OCI-LY7 (cell line): ENCODE measurements around the gene NUP160. TPM values are rescaled to one million over a fixed set of nuclear protein-coding genes. Genes with fewer than 3 reads are reported as not detected.

Experiments
- BruUV-seq: library from RNA; stranded (reverse); fragments of 400-500 nt; replicated peaks from 2 replicates; lab custom pipeline; 2021; lab: Mats Ljungman, UMichigan
- CTCF ChIA-PET: fragments of 300-600 bp; sonication (Branson Sonifier 250); formaldehyde crosslinking; loops from one replicate; lab custom pipeline; 2022; ENCODE audit warnings: antibody characterized with exemption; ENCODE audit not compliant: unreplicated experiment; lab: Charles Lee
- POLR2A ChIA-PET: fragments of 300-600 bp; sonication (Branson Sonifier 250); formaldehyde crosslinking; loops from one replicate; lab custom pipeline; 2022; ENCODE audit warnings: antibody characterized with exemption; lab: Charles Lee
- DNase-seq: peaks from one replicate; pipeline ENCODE4 v3.0.0-alpha.2; 2015; ENCODE audit warnings: low spot score
- H2AFZ ChIP-seq: fragments of 200-600 bp; sonication (generic), shearing (Covaris generic); 2 replicates; pipeline ENCODE4 v1.6.1; 2014; ENCODE audit warnings: mild to moderate bottlenecking, antibody characterized with exemption, low read length, moderate library complexity
- H3K27ac ChIP-seq: fragments of 200-600 bp; sonication (generic); 2 replicates; pipeline ENCODE4 v1.5.1; 2014; ENCODE audit warnings: mixed run types, low read depth, mild to moderate bottlenecking, moderate library complexity, low read length, inconsistent platforms; ENCODE audit not compliant: poor library complexity, severe bottlenecking
- H3K36me3 ChIP-seq: fragments of 200-600 bp; sonication (generic); 2 replicates; pipeline ENCODE4 v1.6.1; 2014; ENCODE audit warnings: mild to moderate bottlenecking, antibody characterized with exemption, low read length, moderate library complexity, mixed read lengths; ENCODE audit not compliant: insufficient read depth
- H3K4me1 ChIP-seq: fragments of 200-600 bp; sonication (generic); 2 replicates; pipeline ENCODE4 v1.5.1; 2014; ENCODE audit warnings: mild to moderate bottlenecking, low read length; ENCODE audit not compliant: insufficient read depth, poor library complexity, severe bottlenecking
- H3K4me2 ChIP-seq: fragments of 200-600 bp; sonication (generic); 2 replicates; pipeline ENCODE4 v1.6.1; 2014; ENCODE audit warnings: mild to moderate bottlenecking, low read length
- H3K4me3 ChIP-seq: fragments of 200-600 bp; sonication (generic); 2 replicates; pipeline ENCODE4 v1.5.1; 2014; ENCODE audit warnings: mild to moderate bottlenecking, low read depth, low read length; ENCODE audit not compliant: poor library complexity, severe bottlenecking
- H3K79me2 ChIP-seq: fragments of 200-600 bp; sonication (generic); 2 replicates; pipeline ENCODE4 v1.6.1; 2016; ENCODE audit warnings: low read depth, mild to moderate bottlenecking, low read length, moderate library complexity, mixed read lengths; ENCODE audit not compliant: insufficient read depth
- H3K9me2 ChIP-seq: fragments of 200-600 bp; sonication (generic); 2 replicates; pipeline ENCODE4 v1.6.1; 2016; ENCODE audit warnings: mild to moderate bottlenecking, low read length, mixed read lengths; ENCODE audit not compliant: insufficient read depth
- H3K9me3 ChIP-seq: fragments of 200-600 bp; sonication (generic); 2 replicates; pipeline ENCODE4 v1.6.1; 2014; ENCODE audit warnings: mild to moderate bottlenecking, mixed run types, low read length, mixed read lengths
- H4K20me1 ChIP-seq: fragments of 200-600 bp; sonication (generic); 2 replicates; pipeline ENCODE4 v1.6.1; 2014; ENCODE audit warnings: mild to moderate bottlenecking, antibody characterized with exemption, low read length, moderate library complexity, mixed read lengths; ENCODE audit not compliant: insufficient read depth
- EZH2phosphoT487 ChIP-seq: fragments of 200-600 bp; sonication (generic); IDR thresholded peaks from 2 replicates; pipeline ENCODE4 v1.6.1; 2018; ENCODE audit warnings: low read depth, borderline replicate concordance, mild to moderate bottlenecking, mixed run types, antibody characterized with exemption, low read length, moderate library complexity, mixed read lengths
- intact Hi-C: fragments of 100-400 bp; cut with micrococcal nuclease; formaldehyde crosslinking; loops from one replicate; pipeline ENCODE4 v1.10.0; 2022; ENCODE audit not compliant: unreplicated experiment
- total RNA-seq, 2 experiments: library from RNA; depleted of rRNA in 1 of 2; stranded (reverse); fragments of >200 nt in 1 of 2; shearing (Covaris generic) in 1 of 2; gene quantifications; 2 replicates each; pipeline ENCODE4 v1.2.3, GENCODE V29; 2014 to 2022
- TF ChIP-seq, protein P1 (sequence below): fragments of 200-600 bp; sonication (generic); conservative IDR thresholded peaks from 2 replicates; pipeline ENCODE4 v1.5.1; 2014; ENCODE audit warnings: mild to moderate bottlenecking, antibody characterized with exemption, low read length, moderate library complexity, mixed read lengths

Gene NUP160
- total RNA-seq, 2 experiments from 2014 or later = 32.0 to 70.6 TPM

DNA sequence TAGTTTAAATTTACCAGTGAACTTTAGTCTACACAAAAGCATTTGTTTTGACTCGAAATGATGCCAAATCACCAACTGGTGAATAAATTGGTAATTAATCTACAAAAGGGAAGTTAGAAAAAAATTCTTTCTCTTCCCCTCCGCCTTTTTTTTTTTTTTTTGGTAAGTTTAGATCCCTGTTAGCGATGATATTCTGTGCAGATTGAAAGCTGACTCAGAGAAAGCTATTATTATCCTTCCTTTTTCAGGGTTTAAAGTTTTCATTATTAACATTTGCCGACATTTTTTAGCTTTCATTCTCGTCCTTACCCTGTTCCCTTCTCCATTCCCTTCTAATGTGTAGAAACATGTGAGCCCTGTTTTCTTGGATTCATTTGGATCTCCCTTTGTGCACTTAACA is 16.8 kb upstream of the NUP160 start:
- intact Hi-C loops = no loop called here
- Histone ChIP-seq H3K9me3 (no peaks in the 10 kb centered on the region), H2AFZ (no peak overlapping the region), H3K79me2 (no peaks in the 10 kb centered on the region), H3K4me1 (peaks cover 45% of the 10 kb centered on the region), H3K4me3 (no peak overlapping the region), H3K27ac (no peak overlapping the region), H3K9me2 (no peaks in the 10 kb centered on the region), H3K4me2 (peak overlapping the region; percentile 67), H3K36me3 (no peaks in the 10 kb centered on the region), H4K20me1 (no peaks in the 10 kb centered on the region)
- TF ChIP-seq, protein P1, sequence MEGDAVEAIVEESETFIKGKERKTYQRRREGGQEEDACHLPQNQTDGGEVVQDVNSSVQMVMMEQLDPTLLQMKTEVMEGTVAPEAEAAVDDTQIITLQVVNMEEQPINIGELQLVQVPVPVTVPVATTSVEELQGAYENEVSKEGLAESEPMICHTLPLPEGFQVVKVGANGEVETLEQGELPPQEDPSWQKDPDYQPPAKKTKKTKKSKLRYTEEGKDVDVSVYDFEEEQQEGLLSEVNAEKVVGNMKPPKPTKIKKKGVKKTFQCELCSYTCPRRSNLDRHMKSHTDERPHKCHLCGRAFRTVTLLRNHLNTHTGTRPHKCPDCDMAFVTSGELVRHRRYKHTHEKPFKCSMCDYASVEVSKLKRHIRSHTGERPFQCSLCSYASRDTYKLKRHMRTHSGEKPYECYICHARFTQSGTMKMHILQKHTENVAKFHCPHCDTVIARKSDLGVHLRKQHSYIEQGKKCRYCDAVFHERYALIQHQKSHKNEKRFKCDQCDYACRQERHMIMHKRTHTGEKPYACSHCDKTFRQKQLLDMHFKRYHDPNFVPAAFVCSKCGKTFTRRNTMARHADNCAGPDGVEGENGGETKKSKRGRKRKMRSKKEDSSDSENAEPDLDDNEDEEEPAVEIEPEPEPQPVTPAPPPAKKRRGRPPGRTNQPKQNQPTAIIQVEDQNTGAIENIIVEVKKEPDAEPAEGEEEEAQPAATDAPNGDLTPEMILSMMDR = no peak
- TF ChIP-seq EZH2phosphoT487 = no peak
- no peak for DNase-seq
- CTCF ChIA-PET = no interaction called here
- BruUV-seq = no TSS peak
- POLR2A ChIA-PET = interaction anchor here (0.5 to 1.7 kb wide), 9 partner anchors 14 to 430 kb away, joined by 3 to 5 read pairs (median 4); no protein-coding TSS in a partner anchor

- H3K4me2 ChIP-seq = peak overlapping the region; percentile 67
- H3K36me3 ChIP-seq = no peaks in the 10 kb centered on the region
- H4K20me1 ChIP-seq = no peaks in the 10 kb centered on the region
- CTCF ChIA-PET = no interaction called here
- no peaks in the 10 kb centered on the region for H3K79me2 ChIP-seq
- H3K9me3 ChIP-seq = no peaks in the 10 kb centered on the region
- DNase-seq = no peak
- POLR2A ChIA-PET = interaction anchor here (1.0 kb wide), 1 partner anchor 154 kb away, joined by 4 read pairs; no protein-coding TSS in a partner anchor
- H3K27ac ChIP-seq = no peak overlapping the region
- H3K4me1 ChIP-seq = peaks cover 54% of the 10 kb centered on the region
- H3K9me2 ChIP-seq = no peaks in the 10 kb centered on the region
- TF ChIP-seq, protein P1 = no peak
- TF ChIP-seq EZH2phosphoT487 = no peak
- no peak overlapping the region for H2AFZ ChIP-seq
- intact Hi-C loops = no loop called here
- no TSS peak for BruUV-seq
- no peak overlapping the region for H3K4me3 ChIP-seq
Measured at GRCh38 chr11:47863898-47864430, 15.8 kb upstream of the NUP160 start.

GRCh38 chr11:47863189-47863897 is 15.2 kb upstream of the NUP160 start:
- peak; percentile 66 for DNase-seq
- ChIA-PET POLR2A (no interaction called here), CTCF (no interaction called here)
- peak overlapping the region; percentile 15 for H3K4me3 ChIP-seq
- peaks cover 60% of the 10 kb centered on the region for H3K4me1 ChIP-seq
- peak overlapping the region; percentile 67 for H3K4me2 ChIP-seq
- H3K27ac ChIP-seq = peak overlapping the region; percentile 22
- intact Hi-C loops = no loop called here
- no peaks in the 10 kb centered on the region for H4K20me1 ChIP-seq
- TF ChIP-seq EZH2phosphoT487 = no peak
- TF ChIP-seq, protein P1 = no peak
- BruUV-seq = no TSS peak
- H3K9me3 ChIP-seq = no peaks in the 10 kb centered on the region
- H3K9me2 ChIP-seq = no peaks in the 10 kb centered on the region
- no peaks in the 10 kb centered on the region for H3K79me2 ChIP-seq
- no peaks in the 10 kb centered on the region for H3K36me3 ChIP-seq
- H2AFZ ChIP-seq = no peak overlapping the region
